GM19351 (cell line): ENCODE results near the gene SH3GL3.

ENCODE experiments used
- ATAC-seq: cut with Tn5 transposase; IDR thresholded peaks from one replicate; pipeline ENCODE4 v1.9.1; 2021; ENCODE audit warnings: mild to moderate bottlenecking, moderate library complexity; ENCODE audit not compliant: unreplicated experiment

Gene SH3GL3

DNA sequence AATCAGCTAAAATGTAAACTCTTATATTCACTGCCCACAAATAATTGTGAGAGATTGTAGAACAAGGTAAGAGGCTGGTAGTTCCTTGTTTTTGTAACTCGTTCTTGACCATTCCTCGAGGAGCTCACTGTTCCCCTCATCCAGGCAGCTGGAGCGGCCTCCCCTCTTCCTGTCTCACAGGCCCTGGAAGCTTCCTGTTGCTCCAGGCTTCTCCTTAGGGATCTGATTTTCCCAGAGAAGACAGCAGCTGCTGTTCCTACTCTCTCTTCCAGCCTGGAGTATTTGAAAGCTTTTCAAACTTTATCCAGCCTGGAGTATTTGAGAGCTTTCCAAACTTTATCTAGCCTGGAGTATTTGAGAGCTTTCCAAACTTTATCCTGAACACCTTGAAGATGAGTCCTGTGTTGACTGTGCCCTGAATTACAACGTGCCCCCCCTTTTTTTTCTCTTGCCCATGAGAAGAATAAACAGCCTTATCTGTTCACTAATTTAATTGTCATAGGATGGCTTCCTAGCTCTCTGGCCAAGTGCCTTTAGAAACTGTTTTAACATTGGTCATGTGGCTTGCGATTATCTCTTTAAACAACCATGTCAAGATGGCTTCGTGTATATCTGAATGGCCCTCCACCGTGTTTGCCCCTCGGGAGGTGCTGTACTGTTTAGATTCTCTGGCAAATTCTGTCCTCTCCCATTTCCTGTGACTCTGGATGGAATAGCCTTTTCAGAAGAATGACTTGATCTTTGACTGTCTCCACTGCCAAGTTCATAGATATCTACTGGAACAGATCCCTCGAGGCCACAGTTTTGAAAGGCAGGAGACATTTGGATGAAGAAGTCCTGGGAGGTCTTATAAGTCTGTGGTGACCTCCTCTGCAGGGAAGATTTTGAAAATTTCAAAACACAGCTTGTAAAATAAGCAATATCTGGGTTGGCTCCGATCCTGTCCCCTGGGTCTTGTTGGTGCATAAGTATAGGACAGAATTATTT, 211.6 kb downstream of the SH3GL3 start:
- no peak for ATAC-seq

DNA sequence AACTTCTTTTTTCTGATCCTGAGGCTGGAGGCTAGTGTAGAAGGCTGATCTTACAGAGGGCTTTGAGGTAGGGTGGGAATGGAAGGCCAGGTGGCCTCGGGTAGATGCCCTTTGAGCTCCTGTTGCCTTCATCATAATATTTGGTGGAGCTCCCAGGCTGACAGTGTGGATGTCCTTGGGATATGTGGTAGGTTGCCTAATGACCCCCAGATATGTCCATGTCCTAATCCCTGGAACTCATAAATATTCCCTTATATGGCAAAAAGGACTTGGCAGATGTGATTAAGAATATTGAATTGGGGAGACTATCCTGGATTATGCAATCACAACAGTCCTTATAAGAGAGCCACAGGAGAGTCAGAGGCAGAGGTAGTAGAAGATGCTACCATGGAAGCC, 212.3 kb downstream of the SH3GL3 start:
- ATAC-seq: no peak

GRCh38 chr15:83665480-83665879, 218.3 kb downstream of the SH3GL3 start:
- no peak for ATAC-seq
